Colonic mucosa (tissue), 4 donors: ENCODE results near the gene F5. TPM values are rescaled to one million over a fixed set of nuclear protein-coding genes. Genes with fewer than 3 reads are reported as not detected.

Experiments
- DNase-seq: peaks from one replicate; pipeline ENCODE4 v3.0.0-alpha.2; 2020
- H3K27ac ChIP-seq: fragments of 200-600 bp; one replicate; pipeline ENCODE4 v1.8.0; 2021
- H3K27me3 ChIP-seq: fragments of 200-600 bp; one replicate; pipeline ENCODE4 v1.8.0; 2021
- H3K36me3 ChIP-seq: fragments of 200-600 bp; one replicate; pipeline ENCODE4 v1.8.0; 2021
- H3K4me1 ChIP-seq: fragments of 200-600 bp; one replicate; pipeline ENCODE4 v1.8.0; 2021; ENCODE audit warnings: mild to moderate bottlenecking
- H3K4me3 ChIP-seq: fragments of 200-600 bp; one replicate; pipeline ENCODE4 v1.8.0; 2021
- H3K9ac ChIP-seq, 2 donors: one replicate each; pipeline ENCODE4 v1.7.0; 2013; ENCODE audit warnings: control low read depth in 2 of 2, low read depth in 2 of 2, low read length in 2 of 2
- H3K9me3 ChIP-seq: fragments of 200-600 bp; one replicate; pipeline ENCODE4 v1.8.0; 2021
- CTCF ChIP-seq: fragments of 200-600 bp; IDR thresholded peaks from one replicate; pipeline ENCODE4 v1.8.0; 2022; ENCODE audit warnings: antibody characterized with exemption, mild to moderate bottlenecking
- intact Hi-C: fragments of 100-400 bp; cut with DNase I; formaldehyde crosslinking; loops from one replicate; pipeline ENCODE4 v1.14.1; 2022
- total RNA-seq, 2 donors: library from RNA; stranded (reverse); fragmentation: NEBNext Ultra II Directional in 1 of 2; extraction: Animal tissue kit (Norgen Biotek cat#: 25700) in 1 of 2; gene quantifications; one replicate each; pipeline ENCODE4 v1.2.1, GENCODE V29; 2021
- donor health status: healthy.
- donor health status: DM: no; HTN: no; CAD: no.
- donor health status: DM: no; HTN: no; CAD: no.

F5 gene
- total RNA-seq, 2 donors from 2014 or later: 0.24 to 0.54 TPM

- no peak overlapping the region for H3K9ac ChIP-seq
- H3K4me3 ChIP-seq: no peak overlapping the region
- H3K36me3 ChIP-seq: no peaks in the 10 kb centered on the region
- TF ChIP-seq CTCF: no peak
- H3K4me1 ChIP-seq: no peaks in the 10 kb centered on the region
- intact Hi-C loops: no loop called here
- no peaks in the 10 kb centered on the region for H3K27me3 ChIP-seq
- H3K27ac ChIP-seq: no peak overlapping the region
- DNase-seq: no peak
- H3K9me3 ChIP-seq: no peaks in the 10 kb centered on the region
Measured at GRCh38 chr1:169561692-169562091, 24.6 kb downstream of the F5 start.

- no peak overlapping the region for H3K4me3 ChIP-seq
- H3K27me3 ChIP-seq: no peaks in the 10 kb centered on the region
- no peak overlapping the region for H3K27ac ChIP-seq
- H3K4me1 ChIP-seq: no peaks in the 10 kb centered on the region
- no peak for DNase-seq
- intact Hi-C loops: no loop called here
- no peaks in the 10 kb centered on the region for H3K9me3 ChIP-seq
- TF ChIP-seq CTCF: no peak
- no peaks in the 10 kb centered on the region for H3K36me3 ChIP-seq
- no peak overlapping the region for H3K9ac ChIP-seq
Measured at GRCh38 chr1:169557131-169557530, 29.1 kb downstream of the F5 start.

- Histone ChIP-seq H3K27me3 (no peaks in the 10 kb centered on the region), H3K4me3 (no peak overlapping the region), H3K36me3 (no peaks in the 10 kb centered on the region), H3K9me3 (no peaks in the 10 kb centered on the region), H3K9ac (no peak overlapping the region), H3K27ac (no peak overlapping the region), H3K4me1 (no peaks in the 10 kb centered on the region)
- TF ChIP-seq CTCF: peak; percentile 32
- DNase-seq: no peak
- intact Hi-C loops: loop anchor here (5.0 kb wide), 1 partner anchor 157 kb away; no protein-coding TSS in a partner anchor
Measured at GRCh38 chr1:169550294-169550693, 36.0 kb downstream of the F5 start.

DNA sequence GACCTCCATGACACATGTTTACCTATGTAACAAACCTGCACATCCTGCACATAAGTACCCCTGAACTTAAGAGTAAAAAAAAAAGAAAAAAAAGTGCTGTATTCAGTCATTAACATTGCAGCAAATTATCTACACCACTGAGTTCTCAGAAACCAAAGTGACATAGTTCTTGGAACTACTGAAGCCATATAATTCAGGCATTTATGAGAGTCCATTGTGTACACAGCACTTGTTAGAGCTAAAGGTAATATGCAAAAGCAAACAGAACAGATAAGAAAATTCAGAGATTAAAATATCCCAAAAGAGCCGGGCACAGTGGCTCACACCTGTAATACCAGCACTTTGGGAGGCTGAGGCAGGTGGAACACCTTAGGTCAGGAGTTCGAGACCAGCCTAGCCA, 38.0 kb downstream of the F5 start:
- no peak for TF ChIP-seq CTCF
- no peaks in the 10 kb centered on the region for H3K27me3 ChIP-seq
- no peaks in the 10 kb centered on the region for H3K36me3 ChIP-seq
- no peaks in the 10 kb centered on the region for H3K4me1 ChIP-seq
- intact Hi-C loops: loop anchor here (5.0 to 10.0 kb wide), 3 partner anchors 183 to 943 kb away; partner anchors contain the start of genes BLZF1 and NME7
- H3K9me3 ChIP-seq: no peaks in the 10 kb centered on the region
- H3K4me3 ChIP-seq: no peak overlapping the region
- H3K27ac ChIP-seq: no peak overlapping the region
- H3K9ac ChIP-seq: no peak overlapping the region
- DNase-seq: no peak

DNA sequence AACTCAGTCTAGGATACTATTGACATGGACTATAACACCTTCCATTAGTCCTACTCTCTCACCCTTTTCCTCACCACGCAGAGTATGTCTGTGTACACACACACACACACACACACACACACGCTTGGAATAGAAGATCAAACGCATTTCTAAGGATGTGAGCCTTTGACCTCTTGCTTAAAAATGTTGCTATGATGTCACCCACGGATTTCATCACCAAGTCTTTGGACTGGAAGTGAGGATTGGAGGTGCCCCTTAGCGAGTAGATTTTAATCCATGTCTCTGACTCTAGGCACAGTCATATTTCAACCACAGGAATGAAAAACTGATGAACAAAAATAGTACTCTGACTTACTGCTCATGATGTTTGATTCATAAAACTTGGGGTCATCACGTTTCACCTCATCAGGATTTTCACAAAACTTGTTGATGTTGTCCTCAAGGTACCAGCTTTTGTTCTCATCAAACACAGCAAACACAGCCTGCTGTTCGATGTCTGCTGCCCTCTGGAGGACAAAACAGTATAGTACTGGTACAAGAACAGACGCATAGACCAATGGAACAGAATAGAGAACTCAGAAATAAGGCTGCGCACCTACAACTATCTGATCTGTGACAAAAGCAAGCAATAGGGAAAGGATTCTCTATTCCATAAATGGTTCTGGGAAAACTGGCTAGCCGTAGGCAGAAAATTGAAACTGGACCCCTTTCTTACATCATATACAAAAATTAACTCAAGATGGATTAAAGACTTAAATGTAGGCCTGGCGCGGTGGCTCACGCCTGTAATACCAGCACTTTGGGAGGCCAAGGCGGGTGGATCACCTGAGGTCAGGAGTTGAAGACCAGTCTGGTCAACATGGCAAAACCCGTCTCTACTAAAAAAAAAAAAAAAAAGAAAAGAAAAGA, 39.9 kb downstream of the F5 start:
- DNase-seq: peak; percentile 77
- Histone ChIP-seq H3K27ac (no peak overlapping the region), H3K27me3 (no peaks in the 10 kb centered on the region), H3K4me3 (no peak overlapping the region), H3K4me1 (no peaks in the 10 kb centered on the region), H3K9me3 (no peaks in the 10 kb centered on the region), H3K36me3 (no peaks in the 10 kb centered on the region), H3K9ac (no peak overlapping the region)
- intact Hi-C loops: loop anchor here (5.0 to 10.0 kb wide), 3 partner anchors 182 to 942 kb away; partner anchors contain the start of genes BLZF1 and NME7
- peak; percentile 66 for TF ChIP-seq CTCF
